HL-60 (cell line): ENCODE results near the gene HOMER1.
A peak's percentile ranks its signal among the peaks of the same experiment; 100 is the strongest.

ENCODE experiments used
- DNase-seq, 2 experiments: peaks; one replicate each; pipeline ENCODE4 v3.0.0-alpha.2; 2010 to 2020; ENCODE audit warnings: low read depth in 1 of 2, low spot score in 1 of 2
- H3K27ac ChIP-seq: fragments of 250-450 bp; sonication (Bioruptor Pico); replicated peaks from 2 replicates; pipeline ENCODE4 v1.5.1; 2020; ENCODE audit warnings: mild to moderate bottlenecking, moderate library complexity
- H3K27me3 ChIP-seq: fragments of 250-450 bp; sonication (Bioruptor Pico); 2 replicates; pipeline ENCODE4 v1.5.1; 2021; ENCODE audit warnings: mild to moderate bottlenecking, moderate library complexity; ENCODE audit not compliant: insufficient read depth, poor library complexity, severe bottlenecking
- H3K4me3 ChIP-seq: replicated peaks from 2 replicates; pipeline ENCODE4 v1.5.1; 2011; ENCODE audit warnings: mild to moderate bottlenecking, control low read depth, low read length; ENCODE audit not compliant: insufficient read depth
- GABPA ChIP-seq: IDR thresholded peaks from 2 replicates; pipeline ENCODE4 v1.6.1; 2012; ENCODE audit warnings: low read depth
- POLR2AphosphoS5 ChIP-seq: IDR thresholded peaks from 2 replicates; pipeline ENCODE4 v1.6.1; 2012; ENCODE audit warnings: low read depth
- REST ChIP-seq: IDR thresholded peaks from 2 replicates; pipeline ENCODE4 v1.6.1; 2012; ENCODE audit warnings: low read depth; ENCODE audit not compliant: insufficient replicate concordance
- SPI1 ChIP-seq: IDR thresholded peaks from 2 replicates; pipeline ENCODE4 v1.6.1; 2012; ENCODE audit warnings: low read depth, mild to moderate bottlenecking, borderline replicate concordance
- TF ChIP-seq, protein P1 (sequence below): IDR thresholded peaks from one replicate; pipeline ENCODE4 v1.5.1; 2011; ENCODE audit warnings: low read length, control low read depth, inconsistent platforms; ENCODE audit not compliant: insufficient read depth

HOMER1 gene

GRCh38 chr5:79474367-79475151 lies 39.4 kb downstream of the HOMER1 start:
- Histone ChIP-seq H3K27me3 (no peaks in the 10 kb centered on the region), H3K27ac (no peak overlapping the region), H3K4me3 (no peak overlapping the region)
- no peak for DNase-seq
- no peak for TF ChIP-seq POLR2AphosphoS5
- no peak for TF ChIP-seq REST
- TF ChIP-seq, protein P1, sequence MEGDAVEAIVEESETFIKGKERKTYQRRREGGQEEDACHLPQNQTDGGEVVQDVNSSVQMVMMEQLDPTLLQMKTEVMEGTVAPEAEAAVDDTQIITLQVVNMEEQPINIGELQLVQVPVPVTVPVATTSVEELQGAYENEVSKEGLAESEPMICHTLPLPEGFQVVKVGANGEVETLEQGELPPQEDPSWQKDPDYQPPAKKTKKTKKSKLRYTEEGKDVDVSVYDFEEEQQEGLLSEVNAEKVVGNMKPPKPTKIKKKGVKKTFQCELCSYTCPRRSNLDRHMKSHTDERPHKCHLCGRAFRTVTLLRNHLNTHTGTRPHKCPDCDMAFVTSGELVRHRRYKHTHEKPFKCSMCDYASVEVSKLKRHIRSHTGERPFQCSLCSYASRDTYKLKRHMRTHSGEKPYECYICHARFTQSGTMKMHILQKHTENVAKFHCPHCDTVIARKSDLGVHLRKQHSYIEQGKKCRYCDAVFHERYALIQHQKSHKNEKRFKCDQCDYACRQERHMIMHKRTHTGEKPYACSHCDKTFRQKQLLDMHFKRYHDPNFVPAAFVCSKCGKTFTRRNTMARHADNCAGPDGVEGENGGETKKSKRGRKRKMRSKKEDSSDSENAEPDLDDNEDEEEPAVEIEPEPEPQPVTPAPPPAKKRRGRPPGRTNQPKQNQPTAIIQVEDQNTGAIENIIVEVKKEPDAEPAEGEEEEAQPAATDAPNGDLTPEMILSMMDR, result no peak
- no peak for TF ChIP-seq GABPA
- no peak for TF ChIP-seq SPI1

DNA sequence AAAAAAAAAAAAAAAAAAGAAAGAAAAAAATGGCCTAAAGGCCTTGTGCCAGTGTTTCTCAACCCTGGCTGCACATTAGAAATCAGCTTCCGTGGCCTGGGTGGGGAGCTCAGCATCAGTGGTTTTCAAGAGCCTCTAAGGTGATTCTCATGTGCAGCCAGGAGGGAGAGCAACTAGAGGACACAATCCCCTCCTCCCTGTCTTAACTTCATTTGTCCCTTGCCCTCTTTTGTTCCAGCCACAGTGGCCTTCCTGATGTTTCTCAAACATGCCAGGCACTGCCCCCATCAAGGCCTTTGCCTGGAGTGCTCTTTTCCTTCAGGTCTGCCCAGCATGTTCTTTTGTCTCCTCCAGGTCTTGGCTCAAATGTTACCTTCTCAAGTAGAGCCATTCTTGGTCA lies 42.4 kb downstream of the HOMER1 start:
- TF ChIP-seq, protein P1, result no peak
- no peak for TF ChIP-seq POLR2AphosphoS5
- TF ChIP-seq GABPA, result no peak
- no peak for TF ChIP-seq REST
- TF ChIP-seq SPI1, result no peak
- Histone ChIP-seq H3K27me3 (no peaks in the 10 kb centered on the region), H3K4me3 (no peak overlapping the region), H3K27ac (no peak overlapping the region)
- DNase-seq, result no peak

- no peak for DNase-seq
- no peak overlapping the region for H3K4me3 ChIP-seq
- no peak for TF ChIP-seq REST
- TF ChIP-seq, protein P1, result peak; percentile 3
- TF ChIP-seq SPI1, result no peak
- no peak overlapping the region for H3K27ac ChIP-seq
- H3K27me3 ChIP-seq, result no peaks in the 10 kb centered on the region
Measured at GRCh38 chr5:79464695-79465332, 49.1 kb downstream of the HOMER1 start.
